ENCODE data around the gene PRKG1. TPM values are rescaled to one million over a fixed set of nuclear protein-coding genes. Genes with fewer than 3 reads are reported as not detected.

PRKG1 gene
- polyA plus RNA-seq, 4 donors, result 12.7 to 21.2 (median 15.0) TPM

DNA sequence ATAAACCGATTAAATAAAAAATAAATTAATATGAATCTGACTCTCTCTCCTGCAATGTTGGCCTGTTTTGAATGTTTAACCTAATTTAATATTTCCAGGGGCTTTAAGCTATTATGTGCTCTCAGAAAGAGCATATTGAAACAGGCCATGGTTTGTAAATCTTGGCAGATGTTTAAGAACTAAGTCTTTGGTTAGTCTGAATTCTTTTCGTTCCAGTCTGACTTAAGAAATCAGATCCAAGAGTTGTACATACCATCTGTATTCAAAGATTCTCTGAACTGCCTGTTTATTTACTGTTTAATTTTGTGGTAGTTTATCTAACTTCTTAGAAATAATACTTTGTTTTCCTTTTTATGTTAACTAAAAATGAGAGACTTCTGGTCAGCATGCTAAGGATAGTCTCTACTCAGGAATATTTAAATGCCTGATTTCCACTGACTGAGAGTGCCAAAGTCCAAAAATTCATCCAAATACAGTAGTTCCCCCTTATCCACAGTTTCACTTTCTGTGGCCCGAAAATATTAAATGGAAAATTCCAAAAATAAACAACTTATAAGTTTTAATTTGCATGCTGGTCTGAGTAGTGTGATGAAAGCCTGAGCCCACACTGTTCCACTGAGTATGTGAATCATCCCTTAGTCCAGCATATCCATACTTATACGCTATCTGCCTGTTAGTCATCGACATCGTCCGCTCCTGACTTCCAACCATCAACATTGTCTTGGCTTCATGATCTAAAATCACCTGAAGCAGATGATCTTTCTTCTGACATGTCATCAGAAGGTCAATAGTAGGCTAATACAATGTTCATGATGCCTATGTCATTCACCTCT, 863.2 kb downstream of the PRKG1 start:
- DNase-seq (ENCODE audit: low read depth in 4 of 4, low spot score in 3 of 4), result no peak

GRCh38 chr10:51950371-51950995, 876.2 kb downstream of the PRKG1 start:
- no peak for DNase-seq (ENCODE audit: low read depth in 4 of 4, low spot score in 3 of 4)

DNA sequence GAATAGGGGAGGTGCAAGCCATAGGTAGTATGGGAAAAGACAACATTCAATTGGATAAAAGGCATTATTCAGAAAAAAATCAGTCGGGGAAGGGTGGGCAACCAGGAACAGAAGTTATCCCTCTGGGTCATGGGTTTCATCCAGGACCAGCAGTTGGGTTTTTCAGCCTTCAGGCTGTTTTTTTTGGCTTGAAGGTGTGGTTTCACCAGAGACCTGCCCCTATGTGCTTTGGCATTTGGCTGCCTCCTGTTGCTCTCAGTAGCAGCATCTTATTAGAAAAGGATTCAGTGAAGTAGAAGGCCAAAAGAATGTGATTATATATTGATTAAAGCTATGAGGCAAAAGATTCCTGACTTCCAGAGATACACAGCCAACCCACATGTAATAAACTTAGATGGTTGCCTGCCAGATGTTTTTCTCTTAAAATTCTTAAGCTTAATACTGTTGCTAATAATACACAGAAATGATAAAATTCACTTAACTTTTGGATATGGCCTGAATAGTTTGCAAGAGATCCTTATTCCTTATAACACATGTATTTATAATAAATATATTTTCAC, 876.8 kb downstream of the PRKG1 start:
- DNase-seq (ENCODE audit: low read depth in 4 of 4, low spot score in 3 of 4), result no peak

GRCh38 chr10:51951601-51952000, 877.3 kb downstream of the PRKG1 start:
- no peak for DNase-seq (ENCODE audit: low read depth in 4 of 4, low spot score in 3 of 4)

DNA sequence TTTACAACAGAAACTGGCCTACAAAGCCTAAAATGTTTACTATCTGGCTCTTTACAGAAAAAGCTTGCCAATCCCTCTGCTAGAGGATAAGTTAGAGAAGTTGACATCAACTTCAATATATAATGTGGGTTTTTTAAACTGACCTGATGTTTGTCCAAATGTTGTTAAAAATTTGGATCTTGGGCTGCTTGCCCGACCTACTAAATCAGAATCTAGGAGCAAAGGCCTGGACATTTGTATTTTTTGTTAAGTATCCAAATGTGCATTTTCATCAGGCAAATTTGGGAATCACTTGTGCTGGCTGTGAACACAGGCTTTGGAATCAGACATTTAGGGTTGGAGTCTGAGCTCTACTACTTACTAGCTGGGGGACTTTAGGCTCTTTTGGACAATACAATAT, 877.8 kb downstream of the PRKG1 start:
- DNase-seq (ENCODE audit: low read depth in 4 of 4, low spot score in 3 of 4), result peak in 2 of 4 donors; percentile 3 to 31

DNA sequence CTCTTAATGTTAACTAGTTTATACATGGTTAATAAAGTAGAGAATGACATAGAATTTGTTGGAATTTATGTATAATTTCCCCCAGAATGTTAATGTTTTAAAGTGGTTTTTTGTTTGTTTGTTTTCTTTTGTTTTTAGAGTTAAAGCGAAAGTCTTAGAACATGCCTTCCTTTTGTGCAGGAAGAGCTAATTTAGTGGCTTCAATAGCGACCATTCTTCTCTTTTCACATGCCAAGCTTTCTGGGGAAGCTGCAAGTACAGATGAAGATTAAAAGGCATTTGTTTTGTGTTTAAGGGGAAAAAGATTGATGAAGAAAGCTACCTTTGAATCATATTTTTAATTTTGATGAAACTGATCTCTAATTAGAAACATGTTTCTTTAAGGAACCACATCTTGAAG, 881.4 kb downstream of the PRKG1 start:
- no peak for DNase-seq (ENCODE audit: low read depth in 4 of 4, low spot score in 3 of 4)

GRCh38 chr10:51956822-51957221, 882.5 kb downstream of the PRKG1 start:
- DNase-seq (ENCODE audit: low read depth in 4 of 4, low spot score in 3 of 4), result no peak

- peak in 3 of 4 donors; percentile 25 to 49 (median 39) for DNase-seq (ENCODE audit: low read depth in 4 of 4, low spot score in 3 of 4)
These were observed 886.2 kb downstream of the PRKG1 start for GRCh38 chr10:51960494-51960895.

DNA sequence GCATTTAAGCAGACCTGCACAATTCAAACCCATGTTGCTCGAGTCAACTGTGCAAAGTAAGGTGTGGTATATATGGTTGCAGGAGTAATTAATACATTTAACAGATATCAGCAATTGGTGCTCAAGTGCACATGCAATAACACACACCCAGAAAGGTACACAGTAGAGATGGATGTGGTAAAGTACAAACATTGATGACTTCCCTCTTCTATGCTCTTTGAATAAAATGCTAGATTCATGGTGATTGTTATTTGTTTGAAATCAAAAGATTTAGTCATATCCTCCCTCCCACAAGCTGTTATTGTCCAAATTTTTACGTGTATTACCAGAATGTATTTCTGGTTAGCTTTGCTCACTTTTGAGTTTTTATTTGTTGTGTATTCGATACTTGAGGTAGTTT, 887.1 kb downstream of the PRKG1 start:
- DNase-seq (ENCODE audit: low read depth in 4 of 4, low spot score in 3 of 4), result no peak

- no peak for DNase-seq (ENCODE audit: low read depth in 4 of 4, low spot score in 3 of 4)
These were observed 890.3 kb downstream of the PRKG1 start for GRCh38 chr10:51964630-51965029.

GRCh38 chr10:51965451-51965850, 891.2 kb downstream of the PRKG1 start:
- no peak for DNase-seq (ENCODE audit: low read depth in 4 of 4, low spot score in 3 of 4)

DNA sequence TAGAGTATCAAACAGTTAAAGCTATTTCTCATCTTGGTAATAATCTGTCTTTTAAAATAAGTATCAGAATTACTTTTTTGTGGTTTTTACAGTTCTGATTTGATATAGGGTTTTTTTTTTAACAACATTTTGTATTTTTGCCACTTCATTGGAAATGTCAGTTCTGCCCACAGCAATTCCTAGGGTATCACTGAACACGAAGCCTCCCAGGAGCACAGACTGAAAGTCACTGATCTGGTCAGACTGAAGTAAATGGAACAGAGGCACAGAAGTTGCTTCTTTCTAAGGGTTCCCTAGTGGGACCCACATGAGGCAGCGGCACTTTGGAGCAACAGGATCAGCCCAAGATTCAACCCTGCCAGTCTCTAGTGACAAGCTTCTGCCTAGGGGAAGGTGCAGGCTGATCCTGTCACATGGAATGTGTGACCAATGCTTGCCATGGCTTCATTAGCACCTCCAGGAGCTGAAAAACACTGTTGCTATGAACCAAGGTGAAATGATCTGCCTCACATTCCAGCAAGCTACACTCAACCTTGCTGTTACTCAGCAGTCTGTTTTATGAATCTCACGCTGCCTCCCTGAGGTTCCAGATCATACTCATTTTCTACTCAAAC, 898.6 kb downstream of the PRKG1 start:
- no peak for DNase-seq (ENCODE audit: low read depth in 4 of 4, low spot score in 3 of 4)

GRCh38 chr10:51980752-51981151, 906.5 kb downstream of the PRKG1 start:
- no peak for DNase-seq (ENCODE audit: low read depth in 4 of 4, low spot score in 3 of 4)

DNA sequence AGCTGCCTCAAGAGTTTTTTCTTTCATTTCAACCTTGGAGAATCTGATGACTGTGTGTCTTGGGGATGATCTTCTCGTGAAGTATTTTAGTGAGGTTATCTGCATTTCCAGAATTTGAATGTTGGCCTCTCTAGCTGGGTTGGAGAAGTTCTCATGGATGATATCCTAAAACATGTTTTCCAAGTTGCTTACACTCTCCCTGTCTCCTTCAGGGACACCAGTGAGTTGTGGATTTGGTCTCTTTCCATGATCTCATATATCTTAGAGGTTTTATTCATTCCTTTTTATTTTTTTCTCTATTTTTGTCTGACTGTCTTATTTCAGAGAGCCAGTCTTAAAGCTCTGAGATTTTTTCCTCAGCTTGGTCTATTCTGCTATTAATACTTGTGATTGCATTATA, 907.4 kb downstream of the PRKG1 start:
- no peak for DNase-seq (ENCODE audit: low read depth in 4 of 4, low spot score in 3 of 4)

- DNase-seq (ENCODE audit: low read depth in 4 of 4, low spot score in 3 of 4), result no peak
These were observed 909.2 kb downstream of the PRKG1 start for GRCh38 chr10:51983481-51983880.

GRCh38 chr10:51985336-51985735, 911.0 kb downstream of the PRKG1 start:
- DNase-seq (ENCODE audit: low read depth in 4 of 4, low spot score in 3 of 4), result no peak

DNA sequence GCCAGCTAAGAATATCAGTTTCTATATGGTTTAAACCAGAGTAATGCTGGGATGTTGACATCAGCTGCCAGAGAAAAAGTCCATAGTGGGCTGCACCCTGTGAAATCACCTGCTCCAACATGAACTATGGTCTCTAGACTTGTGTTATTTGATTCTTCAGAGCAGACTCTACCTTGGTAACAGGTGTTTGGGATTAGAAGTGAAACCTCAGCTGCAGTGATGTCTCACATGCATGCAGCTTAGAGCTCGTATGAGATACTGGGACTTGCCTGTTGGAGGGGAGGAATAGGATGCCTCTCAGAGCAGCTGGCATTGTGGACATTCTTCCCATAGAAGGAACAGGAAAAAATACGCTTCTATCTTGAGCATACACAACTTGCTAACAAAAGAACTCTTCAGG, 912.2 kb downstream of the PRKG1 start:
- DNase-seq (ENCODE audit: low read depth in 4 of 4, low spot score in 3 of 4), result no peak

DNA sequence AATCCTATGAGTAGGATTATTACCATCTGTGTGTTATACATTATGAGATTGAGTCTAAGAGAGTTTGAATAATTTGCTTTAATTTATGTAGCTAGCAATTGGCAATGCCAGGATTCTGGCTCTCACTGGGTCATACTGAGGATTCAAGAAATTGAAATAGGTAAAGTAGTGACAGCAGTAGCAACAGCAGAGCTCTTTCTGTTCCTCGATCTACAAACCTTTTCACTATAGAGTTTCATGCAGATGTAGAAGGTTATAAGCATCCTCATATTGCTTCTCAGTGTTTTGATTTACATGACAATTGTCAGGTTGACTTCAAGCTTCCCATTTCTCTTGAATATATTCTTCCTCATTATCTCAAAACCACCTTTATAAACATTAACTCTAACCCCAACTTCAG, 919.2 kb downstream of the PRKG1 start:
- no peak for DNase-seq (ENCODE audit: low read depth in 4 of 4, low spot score in 3 of 4)

DNA sequence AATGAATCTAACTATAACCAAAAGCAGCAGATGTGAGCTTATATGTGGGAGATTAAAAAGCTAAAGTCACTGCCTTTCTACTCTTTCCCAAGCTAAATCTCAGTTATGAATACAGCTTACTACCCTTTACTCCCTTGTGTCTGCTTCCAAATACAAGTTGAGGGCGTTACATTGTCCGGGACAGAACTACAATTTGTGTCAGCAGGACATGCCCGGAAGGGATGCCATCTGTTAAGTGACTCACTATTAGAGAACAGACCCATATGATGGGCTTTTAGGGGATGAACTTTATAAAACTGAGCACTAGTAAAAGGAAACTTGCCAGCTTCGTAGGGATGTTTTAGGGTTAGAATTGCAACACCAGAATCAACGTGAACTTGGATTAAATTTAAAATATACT, 924.8 kb downstream of the PRKG1 start:
- DNase-seq (ENCODE audit: low read depth in 4 of 4, low spot score in 3 of 4), result no peak

- DNase-seq (ENCODE audit: low read depth in 4 of 4, low spot score in 3 of 4), result peak in 1 of 4 donors; percentile 32
These were observed 930.2 kb downstream of the PRKG1 start for GRCh38 chr10:52004342-52004949.

- no peak for DNase-seq (ENCODE audit: low read depth in 4 of 4, low spot score in 3 of 4)
These were observed 932.8 kb downstream of the PRKG1 start for GRCh38 chr10:52007091-52007490.
